HEK293T (cell line): Measurements from ENCODE around the gene CST7.

Source experiments
- CTCF ChIA-PET: fragments of 350-600 bp; formaldehyde crosslinking; extraction: SDS; loops from one replicate; lab custom pipeline; 2021; ENCODE audit warnings: antibody characterized with exemption, inconsistent platforms; lab: Yijun Ruan, JAX
- POLR2A ChIA-PET: fragments of 350-600 bp; formaldehyde crosslinking; extraction: SDS; loops from one replicate; lab custom pipeline; 2020; ENCODE audit warnings: antibody characterized with exemption, inconsistent platforms; lab: Yijun Ruan, JAX
- DNase-seq: peaks from one replicate; pipeline ENCODE4 v3.0.0; 2012; ENCODE audit warnings: mixed read lengths; ENCODE audit errors: extremely low spot score
- ARNT ChIP-seq: fragments of 450-650 bp; IDR thresholded peaks from 2 replicates; pipeline ENCODE4 v1.6.1; 2017; ENCODE audit warnings: mild to moderate bottlenecking
- BHLHE40 ChIP-seq: fragments of 450-650 bp; IDR thresholded peaks from 2 replicates; pipeline ENCODE4 v1.6.1; 2016; ENCODE audit warnings: mild to moderate bottlenecking, moderate library complexity, borderline replicate concordance
- CTBP1 ChIP-seq: fragments of 450-650 bp; IDR thresholded peaks from 2 replicates; pipeline ENCODE4 v1.6.1; 2016; ENCODE audit warnings: borderline replicate concordance
- ELF4 ChIP-seq: fragments of 450-650 bp; IDR thresholded peaks from 2 replicates; pipeline ENCODE4 v1.6.1; 2017; ENCODE audit warnings: antibody characterized with exemption
- FOXA1 ChIP-seq: fragments of 450-650 bp; IDR thresholded peaks from 2 replicates; pipeline ENCODE4 v1.6.1; 2016; ENCODE audit warnings: mild to moderate bottlenecking
- FOXK2 ChIP-seq: fragments of 450-650 bp; IDR thresholded peaks from 2 replicates; pipeline ENCODE4 v1.6.1; 2016; ENCODE audit warnings: mild to moderate bottlenecking
- FOXM1 ChIP-seq: fragments of 450-650 bp; IDR thresholded peaks from 2 replicates; pipeline ENCODE4 v1.6.1; 2017; ENCODE audit warnings: mild to moderate bottlenecking, borderline replicate concordance
- HDGF ChIP-seq: fragments of 450-650 bp; IDR thresholded peaks from 2 replicates; pipeline ENCODE4 v1.6.1; 2017; ENCODE audit warnings: antibody characterized with exemption, borderline replicate concordance
- L3MBTL2 ChIP-seq: fragments of 450-650 bp; conservative IDR thresholded peaks from 2 replicates; pipeline ENCODE4 v1.6.1; 2016; ENCODE audit warnings: mild to moderate bottlenecking
- LEF1 ChIP-seq: fragments of 450-650 bp; IDR thresholded peaks from 2 replicates; pipeline ENCODE4 v1.6.1; 2017; ENCODE audit warnings: mild to moderate bottlenecking, borderline replicate concordance
- NFRKB ChIP-seq: fragments of 450-650 bp; IDR thresholded peaks from 2 replicates; pipeline ENCODE4 v1.6.1; 2016; ENCODE audit warnings: mild to moderate bottlenecking, moderate library complexity
- PKNOX1 ChIP-seq: fragments of 450-650 bp; IDR thresholded peaks from 2 replicates; pipeline ENCODE4 v1.6.1; 2016
- SP1 ChIP-seq: fragments of 450-650 bp; IDR thresholded peaks from 2 replicates; pipeline ENCODE4 v1.6.1; 2017
- SUZ12 ChIP-seq: fragments of 450-650 bp; IDR thresholded peaks from 2 replicates; pipeline ENCODE4 v1.6.1; 2016; ENCODE audit warnings: mild to moderate bottlenecking
- TARDBP ChIP-seq: fragments of 450-650 bp; IDR thresholded peaks from 2 replicates; pipeline ENCODE4 v1.6.1; 2016
- ZNF384 ChIP-seq: fragments of 450-650 bp; IDR thresholded peaks from 2 replicates; pipeline ENCODE4 v1.6.1; 2016

The CST7 gene

GRCh38 chr20:24977797-24978196 lies 28.7 kb downstream of the CST7 start:
- TF ChIP-seq FOXM1 (no peak), HDGF (no peak), TARDBP (no peak), ELF4 (no peak), SP1 (no peak), LEF1 (no peak), FOXA1 (no peak), ZNF384 (no peak), FOXK2 (no peak), SUZ12 (no peak), CTBP1 (no peak), ARNT (no peak), PKNOX1 (no peak), NFRKB (no peak), L3MBTL2 (no peak), BHLHE40 (no peak)
- CTCF ChIA-PET = no interaction called here

GRCh38 chr20:24978513-24978912 lies 29.4 kb downstream of the CST7 start:
- DNase-seq = no peak
- POLR2A ChIA-PET = no interaction called here
- TF ChIP-seq ELF4 = no peak
- CTCF ChIA-PET = no interaction called here

More at GRCh38 chr20:24977797-24978196, 28.7 kb downstream of the CST7 start:
- POLR2A ChIA-PET = no interaction called here
- no peak for DNase-seq

GRCh38 chr20:24979036-24979960 lies 30.2 kb downstream of the CST7 start:
- ChIA-PET CTCF (no interaction called here), POLR2A (no interaction called here)

GRCh38 chr20:24980291-24981053 lies 31.4 kb downstream of the CST7 start:
- ChIA-PET CTCF (no interaction called here), POLR2A (no interaction called here)
- TF ChIP-seq ELF4 = no peak
- no peak for TF ChIP-seq TARDBP
- TF ChIP-seq ARNT = no peak
- TF ChIP-seq BHLHE40 = no peak
- TF ChIP-seq FOXM1 = no peak
- no peak for TF ChIP-seq SP1
- TF ChIP-seq FOXA1 = no peak
- TF ChIP-seq CTBP1 = no peak
- no peak for TF ChIP-seq PKNOX1
- TF ChIP-seq HDGF = no peak
- TF ChIP-seq ZNF384 = no peak
- TF ChIP-seq FOXK2 = no peak
- no peak for TF ChIP-seq LEF1
- no peak for TF ChIP-seq L3MBTL2
- no peak for TF ChIP-seq SUZ12
- TF ChIP-seq NFRKB = no peak
- no peak for DNase-seq

More at GRCh38 chr20:24979036-24979960, 30.2 kb downstream of the CST7 start:
- TF ChIP-seq SUZ12 (no peak), FOXK2 (no peak), FOXA1 (no peak), BHLHE40 (no peak), ZNF384 (no peak), ELF4 (no peak), NFRKB (no peak), SP1 (no peak), HDGF (no peak), FOXM1 (no peak), ARNT (no peak), LEF1 (no peak), TARDBP (no peak), L3MBTL2 (no peak), PKNOX1 (no peak), CTBP1 (no peak)
- no peak for DNase-seq

- CTCF ChIA-PET = no interaction called here
- no peak for DNase-seq
- TF ChIP-seq FOXK2 = no peak
- no peak for TF ChIP-seq PKNOX1
- no peak for TF ChIP-seq SUZ12
- TF ChIP-seq HDGF = no peak
- TF ChIP-seq SP1 = no peak
- TF ChIP-seq CTBP1 = no peak
- no peak for TF ChIP-seq NFRKB
- TF ChIP-seq LEF1 = no peak
- no peak for TF ChIP-seq L3MBTL2
- POLR2A ChIA-PET = no interaction called here
Measured at GRCh38 chr20:24981282-24981681, 32.2 kb downstream of the CST7 start.
